Liver (tissue), 3 donors: ENCODE data around the gene NDP.
"Not testable (repeated sequence)": the region's sequence is repeated elsewhere in the genome, so short reads cannot be mapped to it uniquely, and the experiment has no call there.

Experiments
- CTCF ChIP-seq: fragments of 150-350 bp; IDR thresholded peaks from 2 replicates; pipeline ENCODE4 v1.5.1; 2017; ENCODE audit warnings: improper control_type of control experiment, low read depth, low read length; ENCODE audit not compliant: missing input control
- RXRA ChIP-seq, 2 donors: IDR thresholded peaks; 2 replicates each; pipeline ENCODE4 v1.6.1; 2017 to 2018; ENCODE audit warnings: antibody characterized with exemption in 2 of 2, mild to moderate bottlenecking in 1 of 2
- TAF1 ChIP-seq: conservative IDR thresholded peaks from 2 replicates; pipeline ENCODE4 v1.6.1; 2016; ENCODE audit warnings: antibody characterized with exemption, mild to moderate bottlenecking
- donor health status: healthy.
- donor health status: healthy.

DNA sequence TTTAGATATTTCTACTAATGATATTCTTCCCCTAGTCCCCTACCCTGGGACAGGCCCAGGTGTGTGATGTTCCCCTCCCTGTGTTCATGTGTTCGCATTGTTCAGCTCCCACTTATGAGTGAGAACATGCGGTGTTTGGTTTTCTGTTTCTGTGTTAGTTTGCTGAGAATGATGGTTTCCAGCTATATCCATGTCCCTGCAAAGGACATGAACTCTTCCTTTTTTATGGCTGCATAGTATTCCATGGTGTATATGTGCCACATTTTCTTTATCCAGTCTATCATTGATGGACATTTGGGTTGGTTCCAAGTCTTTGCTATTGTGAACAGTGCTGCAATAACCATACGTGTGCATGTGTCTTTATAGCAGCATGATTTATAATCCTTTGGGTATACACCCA lies 51.2 kb downstream of the NDP start:
- not testable (repeated sequence) for TF ChIP-seq RXRA (IDR thresholded peaks at IDR 0.05); TAF1; CTCF
